Right ventricle myocardium superior (tissue), 1 donor: ENCODE data around the gene HECTD1. TPM values are rescaled to one million over a fixed set of nuclear protein-coding genes. Genes with fewer than 3 reads are reported as not detected.
A peak's percentile ranks its signal among the peaks of the same experiment; 100 is the strongest.
"Not testable (repeated sequence)": the region's sequence is repeated elsewhere in the genome, so short reads cannot be mapped to it uniquely, and the experiment has no call there.

Source experiments
- ATAC-seq: fragments of 200-7000 bp; cut with Tn5 transposase; one replicate; pipeline ENCODE4 v1.9.1; 2020; ENCODE audit warnings: mild to moderate bottlenecking; ENCODE audit not compliant: poor library complexity
- DNase-seq: peaks from one replicate; pipeline ENCODE4 v3.0.0-alpha.2; 2020
- intact Hi-C: fragments of 100-400 bp; cut with DNase I; formaldehyde crosslinking; loops from one replicate; pipeline ENCODE4 v1.11.2; 2022
- total RNA-seq: library from RNA; stranded (reverse); fragmentation: NEBNext Ultra II Directional; extraction: Animal tissue kit (Norgen Biotek cat#: 25700); gene quantifications from one replicate; pipeline ENCODE4 v1.2.1, GENCODE V29; 2021
- donor health status: DM: no; HTN: yes; CAD: no; lungs with severe emphysema.

The HECTD1 gene
- total RNA-seq, 1 donor from 2014 or later = 145 TPM

- intact Hi-C loops = no loop called here
These were observed 82.4 kb downstream of the HECTD1 start for GRCh38 chr14:31125231-31125630.

GRCh38 chr14:31124197-31124596 lies 83.4 kb downstream of the HECTD1 start:
- intact Hi-C loops = no loop called here
- DNase-seq (no peak), ATAC-seq (no peak)

More at GRCh38 chr14:31125231-31125630, 82.4 kb downstream of the HECTD1 start:
- ATAC-seq = no peak
- no peak for DNase-seq

DNA sequence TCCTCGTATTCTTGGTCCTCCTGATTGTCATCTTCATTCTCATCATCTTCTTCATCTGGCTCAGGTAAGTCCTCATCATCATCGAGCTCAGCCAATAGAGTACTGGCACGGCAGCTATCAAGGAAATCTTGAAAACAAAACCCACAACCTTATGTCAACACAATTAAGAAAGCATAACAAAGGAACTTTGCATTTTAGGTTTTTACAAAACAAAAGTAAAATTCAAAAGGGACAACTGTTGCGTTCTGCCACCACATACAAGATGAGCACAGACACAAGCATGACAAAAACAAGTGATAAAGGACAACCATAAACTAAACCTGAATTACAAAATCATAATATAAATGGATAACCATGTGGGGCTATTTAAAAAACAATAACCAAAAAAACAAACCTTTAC lies 84.7 kb downstream of the HECTD1 start:
- ATAC-seq = no peak
- intact Hi-C loops = no loop called here
- DNase-seq = no peak

DNA sequence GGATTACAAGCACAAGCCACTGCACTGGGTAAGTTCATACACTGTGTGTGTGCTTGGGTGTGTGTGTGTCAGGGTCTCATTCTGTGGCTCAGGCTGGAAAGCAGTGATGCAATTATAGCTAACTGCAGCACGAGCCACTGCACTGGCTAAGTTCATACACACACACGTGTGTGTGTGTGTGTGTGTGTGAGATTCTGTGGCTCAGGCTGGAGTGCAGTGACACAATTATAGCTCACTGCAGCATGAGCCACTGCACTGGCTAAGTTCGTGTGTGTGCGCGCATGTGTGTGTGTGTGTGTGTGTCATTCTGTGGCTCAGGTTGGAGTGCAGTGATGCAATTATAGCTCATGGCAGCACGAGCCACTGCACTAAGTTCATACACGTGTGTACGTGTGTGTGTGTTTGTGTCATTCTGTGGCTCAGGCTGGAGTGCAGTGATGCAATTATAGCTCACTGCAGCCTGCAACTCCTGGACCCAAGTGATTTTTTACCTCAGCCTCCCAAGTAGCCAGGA lies 85.4 kb downstream of the HECTD1 start:
- DNase-seq = no peak
- ATAC-seq = no peak
- intact Hi-C loops = no loop called here

- DNase-seq (no peak), ATAC-seq (no peak)
These were observed 88.7 kb downstream of the HECTD1 start for GRCh38 chr14:31118892-31119291.

GRCh38 chr14:31113794-31114193 lies 93.8 kb downstream of the HECTD1 start:
- intact Hi-C loops = no loop called here
- ATAC-seq = no peak
- no peak for DNase-seq

More at GRCh38 chr14:31118892-31119291, 88.7 kb downstream of the HECTD1 start:
- intact Hi-C loops = no loop called here

DNA sequence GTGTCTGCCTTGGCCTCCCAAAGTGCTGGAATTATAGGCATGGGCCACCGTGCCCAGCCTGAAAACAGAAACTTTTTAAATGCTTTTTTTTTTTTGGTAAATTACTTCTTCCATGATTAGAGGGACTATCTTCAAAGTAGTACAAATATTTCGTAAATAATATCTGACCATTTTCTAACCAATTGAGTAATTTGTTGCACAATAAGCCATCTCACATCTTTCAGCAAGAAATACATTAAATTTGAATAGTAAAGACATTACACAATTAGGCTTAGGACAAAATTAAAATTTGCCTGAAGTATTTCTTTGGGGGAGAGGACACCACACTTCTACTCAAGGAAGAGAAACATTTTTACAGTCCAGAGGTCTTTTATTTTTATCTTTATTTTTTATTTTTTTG lies 96.7 kb downstream of the HECTD1 start:
- intact Hi-C loops = no loop called here

GRCh38 chr14:31109257-31109656 lies 98.3 kb downstream of the HECTD1 start:
- intact Hi-C loops = no loop called here
- ATAC-seq = no peak

More for the DNA sequence above, 96.7 kb downstream of the HECTD1 start:
- DNase-seq (no peak), ATAC-seq (no peak)

GRCh38 chr14:31106768-31107167 lies 100.8 kb downstream of the HECTD1 start:
- intact Hi-C loops = no loop called here
- ATAC-seq = no peak

More at GRCh38 chr14:31109257-31109656, 98.3 kb downstream of the HECTD1 start:
- DNase-seq = no peak

GRCh38 chr14:31097081-31097480 lies 110.5 kb downstream of the HECTD1 start:
- intact Hi-C loops = no loop called here
- no peak for DNase-seq
- no peak for ATAC-seq

More at GRCh38 chr14:31106768-31107167, 100.8 kb downstream of the HECTD1 start:
- DNase-seq = no peak

- intact Hi-C loops = no loop called here
- ATAC-seq (no peak), DNase-seq (no peak)
These were observed 111.3 kb downstream of the HECTD1 start for GRCh38 chr14:31096255-31096654.

GRCh38 chr14:31095817-31096216 lies 111.8 kb downstream of the HECTD1 start:
- DNase-seq, ATAC-seq, intact Hi-C loops: not testable (repeated sequence)

DNA sequence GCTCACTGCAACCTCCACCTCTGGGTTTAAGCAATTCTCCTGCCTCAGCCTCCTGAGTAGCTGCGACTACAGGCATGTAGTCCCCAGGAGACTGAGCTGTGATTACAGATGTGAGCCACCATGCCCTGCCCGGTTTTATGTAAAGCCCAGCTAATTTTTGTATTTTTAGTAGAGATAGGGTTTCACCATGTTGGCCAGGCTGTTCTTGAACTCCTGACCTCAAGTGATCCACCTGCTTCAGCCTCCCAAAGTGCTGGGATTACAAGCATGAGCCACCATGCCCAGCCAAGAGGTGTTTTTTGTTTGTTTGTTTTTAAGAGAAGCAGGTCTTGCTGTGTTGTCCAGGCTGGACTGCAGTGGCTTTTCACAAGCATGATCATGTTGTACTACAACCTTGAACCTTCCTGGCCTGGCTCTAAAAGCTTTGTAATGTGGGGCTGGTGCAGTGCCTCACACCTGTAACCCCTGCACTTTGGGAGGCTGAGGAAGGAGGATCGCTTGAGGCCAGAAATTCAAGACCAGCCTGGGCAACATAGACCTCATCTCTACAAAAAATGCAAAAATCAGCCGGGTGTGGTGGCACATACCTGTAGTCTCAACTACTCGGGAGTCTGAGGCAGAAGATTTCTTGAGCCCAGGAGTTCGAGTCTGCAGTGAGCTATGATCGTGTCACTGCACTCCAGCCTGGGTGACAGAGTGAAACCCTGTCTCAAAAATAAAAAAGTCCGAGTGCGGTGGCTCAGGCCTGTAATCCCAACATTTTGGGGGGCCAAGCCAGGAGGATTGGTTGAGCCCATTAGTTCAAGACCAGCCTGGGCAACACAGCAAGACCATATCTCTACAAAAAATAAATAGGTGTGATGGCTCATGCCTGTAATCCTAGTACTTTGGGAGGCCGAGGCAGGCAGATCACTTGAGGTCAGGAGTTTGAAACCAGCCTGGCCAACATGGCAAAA lies 113.4 kb downstream of the HECTD1 start:
- intact Hi-C loops, ATAC-seq, DNase-seq: not testable (repeated sequence)

GRCh38 chr14:31092160-31092708 lies 115.4 kb downstream of the HECTD1 start:
- DNase-seq = no peak
- no peak for ATAC-seq
- intact Hi-C loops = no loop called here

- peak; percentile 90 for ATAC-seq
- DNase-seq = no peak
- intact Hi-C loops = no loop called here
These were observed 116.5 kb downstream of the HECTD1 start for GRCh38 chr14:31090883-31091764.

DNA sequence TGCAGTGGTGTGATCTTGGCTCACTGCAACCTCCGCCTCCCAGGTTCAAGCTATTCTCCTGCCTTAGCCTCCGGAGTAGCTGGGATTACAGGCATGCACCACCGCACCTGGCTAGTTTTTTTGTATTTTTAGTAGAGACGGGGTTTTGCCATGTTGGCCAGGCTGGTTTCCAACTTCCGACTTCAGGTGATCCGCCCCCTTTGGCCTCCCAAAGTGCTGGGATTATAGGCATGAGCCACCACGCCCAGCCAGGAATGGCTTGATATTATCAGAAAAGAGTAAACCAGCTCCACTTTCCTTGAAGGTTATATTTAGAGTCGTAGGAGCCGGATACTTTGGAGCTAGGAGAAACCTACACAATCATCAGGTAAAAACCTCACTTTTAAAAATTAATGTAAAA lies 121.1 kb downstream of the HECTD1 start:
- ATAC-seq, intact Hi-C loops, DNase-seq: not testable (repeated sequence)

- intact Hi-C loops = no loop called here
- no peak for ATAC-seq
- DNase-seq = no peak
These were observed 122.6 kb downstream of the HECTD1 start for GRCh38 chr14:31085027-31085426.

GRCh38 chr14:31084385-31084784 lies 123.2 kb downstream of the HECTD1 start:
- no peak for DNase-seq
- ATAC-seq = no peak
- intact Hi-C loops = no loop called here

DNA sequence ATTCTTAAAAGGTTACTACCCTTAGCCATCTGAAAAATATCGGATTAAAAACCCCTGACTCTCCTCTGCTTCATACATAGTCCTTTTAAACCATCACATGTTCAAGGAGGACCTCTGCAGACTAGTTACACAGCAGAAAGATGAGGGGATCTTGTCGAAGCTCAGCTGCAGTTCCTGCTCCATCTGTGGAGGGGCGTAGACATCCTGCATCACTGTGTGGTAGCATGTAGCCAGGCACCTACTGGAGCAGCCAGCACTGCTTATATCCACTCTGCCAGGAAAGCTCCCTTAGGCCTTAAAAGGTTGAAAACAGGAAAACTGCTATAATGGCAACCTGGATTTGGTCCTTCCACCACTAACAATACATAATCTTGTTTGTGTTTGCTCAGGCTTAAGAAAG lies 123.8 kb downstream of the HECTD1 start:
- DNase-seq = no peak
- intact Hi-C loops = no loop called here
- no peak for ATAC-seq
